ENCODE data around the gene PLEKHA7. TPM values are rescaled to one million over a fixed set of nuclear protein-coding genes. Genes with fewer than 3 reads are reported as not detected.

Gene PLEKHA7
- total and polyA plus RNA-seq, 2 of the 13 experiments (the other 11 are each of a cell fraction or from before 2014, with no cell fraction given), result 17.5 to 18.7 TPM

DNA sequence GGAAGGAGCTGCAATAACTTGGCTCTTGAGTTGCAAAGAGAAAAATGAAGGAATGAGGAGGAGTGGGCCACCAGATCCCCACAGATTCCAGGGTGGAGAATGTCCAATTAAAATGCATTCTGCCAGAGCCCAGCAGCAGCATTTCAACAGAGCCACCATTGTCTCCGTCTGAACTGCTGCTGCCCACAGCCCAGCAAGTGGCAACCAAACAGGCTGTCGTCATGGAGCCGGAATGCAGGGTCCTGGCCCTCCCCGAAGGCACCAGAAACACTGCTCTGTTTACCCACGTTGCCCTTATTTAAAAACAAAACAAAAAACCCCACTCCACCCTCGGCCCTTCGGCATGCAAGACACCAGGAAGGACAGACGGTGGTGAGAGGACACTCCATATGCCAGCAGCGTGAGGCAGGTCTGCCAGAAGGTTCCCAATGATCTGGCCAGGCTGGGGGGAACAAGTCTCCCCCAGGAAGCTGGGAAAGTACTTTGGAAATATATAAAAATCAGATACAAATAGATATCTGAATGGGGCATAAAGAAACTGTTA is 32.5 kb downstream of the PLEKHA7 start (continued):
- TF ChIP-seq, protein P1, sequence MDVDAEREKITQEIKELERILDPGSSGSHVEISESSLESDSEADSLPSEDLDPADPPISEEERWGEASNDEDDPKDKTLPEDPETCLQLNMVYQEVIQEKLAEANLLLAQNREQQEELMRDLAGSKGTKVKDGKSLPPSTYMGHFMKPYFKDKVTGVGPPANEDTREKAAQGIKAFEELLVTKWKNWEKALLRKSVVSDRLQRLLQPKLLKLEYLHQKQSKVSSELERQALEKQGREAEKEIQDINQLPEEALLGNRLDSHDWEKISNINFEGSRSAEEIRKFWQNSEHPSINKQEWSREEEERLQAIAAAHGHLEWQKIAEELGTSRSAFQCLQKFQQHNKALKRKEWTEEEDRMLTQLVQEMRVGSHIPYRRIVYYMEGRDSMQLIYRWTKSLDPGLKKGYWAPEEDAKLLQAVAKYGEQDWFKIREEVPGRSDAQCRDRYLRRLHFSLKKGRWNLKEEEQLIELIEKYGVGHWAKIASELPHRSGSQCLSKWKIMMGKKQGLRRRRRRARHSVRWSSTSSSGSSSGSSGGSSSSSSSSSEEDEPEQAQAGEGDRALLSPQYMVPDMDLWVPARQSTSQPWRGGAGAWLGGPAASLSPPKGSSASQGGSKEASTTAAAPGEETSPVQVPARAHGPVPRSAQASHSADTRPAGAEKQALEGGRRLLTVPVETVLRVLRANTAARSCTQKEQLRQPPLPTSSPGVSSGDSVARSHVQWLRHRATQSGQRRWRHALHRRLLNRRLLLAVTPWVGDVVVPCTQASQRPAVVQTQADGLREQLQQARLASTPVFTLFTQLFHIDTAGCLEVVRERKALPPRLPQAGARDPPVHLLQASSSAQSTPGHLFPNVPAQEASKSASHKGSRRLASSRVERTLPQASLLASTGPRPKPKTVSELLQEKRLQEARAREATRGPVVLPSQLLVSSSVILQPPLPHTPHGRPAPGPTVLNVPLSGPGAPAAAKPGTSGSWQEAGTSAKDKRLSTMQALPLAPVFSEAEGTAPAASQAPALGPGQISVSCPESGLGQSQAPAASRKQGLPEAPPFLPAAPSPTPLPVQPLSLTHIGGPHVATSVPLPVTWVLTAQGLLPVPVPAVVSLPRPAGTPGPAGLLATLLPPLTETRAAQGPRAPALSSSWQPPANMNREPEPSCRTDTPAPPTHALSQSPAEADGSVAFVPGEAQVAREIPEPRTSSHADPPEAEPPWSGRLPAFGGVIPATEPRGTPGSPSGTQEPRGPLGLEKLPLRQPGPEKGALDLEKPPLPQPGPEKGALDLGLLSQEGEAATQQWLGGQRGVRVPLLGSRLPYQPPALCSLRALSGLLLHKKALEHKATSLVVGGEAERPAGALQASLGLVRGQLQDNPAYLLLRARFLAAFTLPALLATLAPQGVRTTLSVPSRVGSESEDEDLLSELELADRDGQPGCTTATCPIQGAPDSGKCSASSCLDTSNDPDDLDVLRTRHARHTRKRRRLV (CRISPR knock-in tag; IDR thresholded peaks at IDR 0.05), result no peak
- no peak for TF ChIP-seq PITX1 (CRISPR knock-in tag; IDR thresholded peaks at IDR 0.05)
- TF ChIP-seq ZNF850 (CRISPR knock-in tag; conservative IDR thresholded peaks at IDR 0.05), result no peak
- no peak for TF ChIP-seq NCOA1 (CRISPR knock-in tag; IDR thresholded peaks at IDR 0.05)
- no peak for TF ChIP-seq ZNF747 (CRISPR knock-in tag; IDR thresholded peaks at IDR 0.05; ENCODE audit: borderline replicate concordance)
- no peak for TF ChIP-seq TRIM24 (CRISPR knock-in tag; IDR thresholded peaks at IDR 0.05)
- no peak for TF ChIP-seq HOXD1 (CRISPR knock-in tag; IDR thresholded peaks at IDR 0.05)
- peak; percentile 44; the same call in 1 of the 2 replicates for TF ChIP-seq MYC (CRISPR knock-in tag; IDR thresholded peaks at IDR 0.05; ENCODE audit: borderline replicate concordance)
- TF ChIP-seq FOXJ3 (CRISPR knock-in tag; IDR thresholded peaks at IDR 0.05; ENCODE audit: borderline replicate concordance), result peak; percentile 68; the same call in 1 of the 2 replicates
- TF ChIP-seq, protein P2, sequence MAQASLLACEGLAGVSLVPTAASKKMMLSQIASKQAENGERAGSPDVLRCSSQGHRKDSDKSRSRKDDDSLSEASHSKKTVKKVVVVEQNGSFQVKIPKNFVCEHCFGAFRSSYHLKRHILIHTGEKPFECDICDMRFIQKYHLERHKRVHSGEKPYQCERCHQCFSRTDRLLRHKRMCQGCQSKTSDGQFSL (CRISPR knock-in tag; IDR thresholded peaks at IDR 0.05), result no peak
- 0 out of 2 replicates have a peak, but pooled peaks have one; percentile 46 for TF ChIP-seq ARNT2 (CRISPR knock-in tag; IDR thresholded peaks at IDR 0.05; ENCODE audit: low read depth)
- 0 out of 2 replicates have a peak, but pooled peaks have one; percentile 9 for TF ChIP-seq HNF4A (CRISPR knock-in tag; IDR thresholded peaks at IDR 0.05)
- no peak for TF ChIP-seq ZNF264 (CRISPR knock-in tag; IDR thresholded peaks at IDR 0.05)
- no peak for TF ChIP-seq ESRRA (CRISPR knock-in tag; IDR thresholded peaks at IDR 0.05; ENCODE audit: low read depth)
- TF ChIP-seq, protein P3, sequence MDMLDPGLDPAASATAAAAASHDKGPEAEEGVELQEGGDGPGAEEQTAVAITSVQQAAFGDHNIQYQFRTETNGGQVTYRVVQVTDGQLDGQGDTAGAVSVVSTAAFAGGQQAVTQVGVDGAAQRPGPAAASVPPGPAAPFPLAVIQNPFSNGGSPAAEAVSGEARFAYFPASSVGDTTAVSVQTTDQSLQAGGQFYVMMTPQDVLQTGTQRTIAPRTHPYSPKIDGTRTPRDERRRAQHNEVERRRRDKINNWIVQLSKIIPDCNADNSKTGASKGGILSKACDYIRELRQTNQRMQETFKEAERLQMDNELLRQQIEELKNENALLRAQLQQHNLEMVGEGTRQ (IDR thresholded peaks at IDR 0.05; ENCODE audit: low read depth, low read length), result no peak
- TF ChIP-seq, protein P3 (CRISPR knock-in tag; IDR thresholded peaks at IDR 0.05; ENCODE audit: borderline replicate concordance), result no peak
- TF ChIP-seq ZNF558 (CRISPR knock-in tag; IDR thresholded peaks at IDR 0.05; ENCODE audit: borderline replicate concordance), result no peak
- TF ChIP-seq ELF1 (CRISPR knock-in tag; IDR thresholded peaks at IDR 0.05), result no peak
- no peak for TF ChIP-seq ZNF205 (CRISPR knock-in tag; IDR thresholded peaks at IDR 0.05)
- TF ChIP-seq XRCC5 (optimal IDR thresholded peaks at IDR 0.05; ENCODE audit: low read length), result peak; percentile 69
- TF ChIP-seq, protein P4, sequence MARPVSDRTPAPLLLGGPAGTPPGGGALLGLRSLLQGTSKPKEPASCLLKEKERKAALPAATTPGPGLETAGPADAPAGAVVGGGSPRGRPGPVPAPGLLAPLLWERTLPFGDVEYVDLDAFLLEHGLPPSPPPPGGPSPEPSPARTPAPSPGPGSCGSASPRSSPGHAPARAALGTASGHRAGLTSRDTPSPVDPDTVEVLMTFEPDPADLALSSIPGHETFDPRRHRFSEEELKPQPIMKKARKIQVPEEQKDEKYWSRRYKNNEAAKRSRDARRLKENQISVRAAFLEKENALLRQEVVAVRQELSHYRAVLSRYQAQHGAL (CRISPR knock-in tag; IDR thresholded peaks at IDR 0.05; ENCODE audit: not compliant biosample characterization), result no peak
- TF ChIP-seq RFX3 (CRISPR knock-in tag; IDR thresholded peaks at IDR 0.05), result peak; percentile 54; the same call in 1 of the 2 replicates
- TF ChIP-seq AGO1 (IDR thresholded peaks at IDR 0.05; ENCODE audit: low read depth, low read length, poor library complexity, severe bottlenecking), result no peak
